HG02610 (cell line): ENCODE measurements around the gene NCAPD3.
"Not testable (repeated sequence)": the region's sequence is repeated elsewhere in the genome, so short reads cannot be mapped to it uniquely, and the experiment has no call there.

Experiments
- ATAC-seq: cut with Tn5 transposase; IDR thresholded peaks from one replicate; pipeline ENCODE4 v1.9.1; 2021; ENCODE audit warnings: mild to moderate bottlenecking, moderate library complexity; ENCODE audit not compliant: unreplicated experiment

NCAPD3 gene, protein sequence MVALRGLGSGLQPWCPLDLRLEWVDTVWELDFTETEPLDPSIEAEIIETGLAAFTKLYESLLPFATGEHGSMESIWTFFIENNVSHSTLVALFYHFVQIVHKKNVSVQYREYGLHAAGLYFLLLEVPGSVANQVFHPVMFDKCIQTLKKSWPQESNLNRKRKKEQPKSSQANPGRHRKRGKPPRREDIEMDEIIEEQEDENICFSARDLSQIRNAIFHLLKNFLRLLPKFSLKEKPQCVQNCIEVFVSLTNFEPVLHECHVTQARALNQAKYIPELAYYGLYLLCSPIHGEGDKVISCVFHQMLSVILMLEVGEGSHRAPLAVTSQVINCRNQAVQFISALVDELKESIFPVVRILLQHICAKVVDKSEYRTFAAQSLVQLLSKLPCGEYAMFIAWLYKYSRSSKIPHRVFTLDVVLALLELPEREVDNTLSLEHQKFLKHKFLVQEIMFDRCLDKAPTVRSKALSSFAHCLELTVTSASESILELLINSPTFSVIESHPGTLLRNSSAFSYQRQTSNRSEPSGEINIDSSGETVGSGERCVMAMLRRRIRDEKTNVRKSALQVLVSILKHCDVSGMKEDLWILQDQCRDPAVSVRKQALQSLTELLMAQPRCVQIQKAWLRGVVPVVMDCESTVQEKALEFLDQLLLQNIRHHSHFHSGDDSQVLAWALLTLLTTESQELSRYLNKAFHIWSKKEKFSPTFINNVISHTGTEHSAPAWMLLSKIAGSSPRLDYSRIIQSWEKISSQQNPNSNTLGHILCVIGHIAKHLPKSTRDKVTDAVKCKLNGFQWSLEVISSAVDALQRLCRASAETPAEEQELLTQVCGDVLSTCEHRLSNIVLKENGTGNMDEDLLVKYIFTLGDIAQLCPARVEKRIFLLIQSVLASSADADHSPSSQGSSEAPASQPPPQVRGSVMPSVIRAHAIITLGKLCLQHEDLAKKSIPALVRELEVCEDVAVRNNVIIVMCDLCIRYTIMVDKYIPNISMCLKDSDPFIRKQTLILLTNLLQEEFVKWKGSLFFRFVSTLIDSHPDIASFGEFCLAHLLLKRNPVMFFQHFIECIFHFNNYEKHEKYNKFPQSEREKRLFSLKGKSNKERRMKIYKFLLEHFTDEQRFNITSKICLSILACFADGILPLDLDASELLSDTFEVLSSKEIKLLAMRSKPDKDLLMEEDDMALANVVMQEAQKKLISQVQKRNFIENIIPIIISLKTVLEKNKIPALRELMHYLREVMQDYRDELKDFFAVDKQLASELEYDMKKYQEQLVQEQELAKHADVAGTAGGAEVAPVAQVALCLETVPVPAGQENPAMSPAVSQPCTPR (N-terminal part only)

GRCh38 chr11:134223836-134224709 is at the start of gene NCAPD3, which contains the start of gene VPS26B:
TSS of gene NCAPD3 (minus strand) at chr11:134223967. CDS start at chr11:134223926, 41 bp downstream.
TSS of gene VPS26B (plus strand) at chr11:134224671. CDS start at chr11:134225123, 452 bp downstream.
- peak; percentile 83 for ATAC-seq

- no peak for ATAC-seq
Observed at GRCh38 chr11:134273317-134273712, 49.5 kb upstream of the NCAPD3 start.

DNA sequence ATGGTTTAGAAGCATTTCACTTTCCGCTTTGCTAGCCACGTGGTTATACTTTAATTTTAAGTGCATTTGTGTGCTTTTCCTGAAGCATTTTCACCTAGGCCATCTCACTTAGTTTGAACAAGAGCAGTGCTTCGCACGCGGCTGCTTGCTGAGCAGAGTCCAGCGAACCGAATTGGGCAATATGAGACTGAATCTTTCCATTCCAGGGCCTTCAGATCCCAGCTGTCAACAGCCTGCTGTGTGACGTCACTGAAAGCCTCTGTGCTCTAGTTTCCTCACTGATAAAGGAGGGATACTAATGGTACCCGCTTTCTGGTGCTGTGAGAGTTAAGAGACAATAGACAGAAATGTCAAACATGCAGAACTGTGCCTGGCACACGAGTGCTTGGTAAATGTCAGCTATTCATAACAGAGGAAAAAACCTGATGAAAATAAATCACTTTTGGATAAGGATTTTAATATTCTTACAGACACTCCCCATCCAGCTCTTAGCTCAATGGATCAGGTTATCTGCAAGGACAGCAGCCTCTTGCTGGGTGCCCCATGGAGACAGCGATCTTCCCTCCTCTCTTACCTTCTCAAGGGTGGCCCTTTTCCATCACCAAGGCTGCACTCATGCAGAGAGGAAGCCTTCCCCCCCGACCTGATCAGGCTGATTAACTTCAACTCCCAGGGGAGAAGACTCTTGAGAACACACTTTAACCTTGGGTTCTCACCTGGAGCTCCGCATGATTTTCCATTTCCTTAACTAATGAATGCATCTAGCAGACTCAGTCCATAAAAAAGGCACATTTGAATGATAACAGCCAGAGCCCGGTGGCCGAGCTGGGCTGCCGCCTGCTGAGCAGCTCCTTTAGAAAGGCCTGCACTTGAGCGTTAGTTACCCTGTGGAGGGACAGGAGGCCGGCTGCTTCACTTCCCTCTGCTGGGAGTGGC is 48.9 kb upstream of the NCAPD3 start:
- no peak for ATAC-seq

- no peak for ATAC-seq
Observed at GRCh38 chr11:134271978-134272377, 48.2 kb upstream of the NCAPD3 start.

GRCh38 chr11:134270250-134270714 is 46.5 kb upstream of the NCAPD3 start:
- ATAC-seq: no peak

- no peak for ATAC-seq
Observed at GRCh38 chr11:134267966-134268365, 44.2 kb upstream of the NCAPD3 start.

GRCh38 chr11:134267461-134267860 is 43.7 kb upstream of the NCAPD3 start:
- ATAC-seq: no peak

DNA sequence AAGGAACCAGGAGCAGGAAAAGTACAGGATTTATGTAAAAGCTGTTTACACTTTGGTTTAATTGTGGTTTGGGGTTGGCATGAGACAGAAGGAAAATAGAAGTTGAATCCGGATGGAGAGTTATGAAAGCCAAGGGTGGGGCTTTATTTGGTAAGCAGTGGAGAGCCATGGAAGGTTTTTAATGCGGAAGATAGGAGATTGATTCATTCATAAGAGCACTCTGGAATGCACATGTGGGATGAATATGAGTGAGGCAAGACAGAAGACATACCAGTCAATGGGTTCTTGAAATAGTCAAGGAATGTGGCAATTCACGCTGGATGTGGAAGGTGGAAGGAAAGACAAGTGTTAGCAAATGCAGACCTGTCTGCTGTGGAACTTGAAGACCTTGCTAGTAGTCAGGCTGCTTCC is 43.1 kb upstream of the NCAPD3 start:
- ATAC-seq: no peak

- ATAC-seq: no peak
Observed at GRCh38 chr11:134266440-134266839, 42.7 kb upstream of the NCAPD3 start.

DNA sequence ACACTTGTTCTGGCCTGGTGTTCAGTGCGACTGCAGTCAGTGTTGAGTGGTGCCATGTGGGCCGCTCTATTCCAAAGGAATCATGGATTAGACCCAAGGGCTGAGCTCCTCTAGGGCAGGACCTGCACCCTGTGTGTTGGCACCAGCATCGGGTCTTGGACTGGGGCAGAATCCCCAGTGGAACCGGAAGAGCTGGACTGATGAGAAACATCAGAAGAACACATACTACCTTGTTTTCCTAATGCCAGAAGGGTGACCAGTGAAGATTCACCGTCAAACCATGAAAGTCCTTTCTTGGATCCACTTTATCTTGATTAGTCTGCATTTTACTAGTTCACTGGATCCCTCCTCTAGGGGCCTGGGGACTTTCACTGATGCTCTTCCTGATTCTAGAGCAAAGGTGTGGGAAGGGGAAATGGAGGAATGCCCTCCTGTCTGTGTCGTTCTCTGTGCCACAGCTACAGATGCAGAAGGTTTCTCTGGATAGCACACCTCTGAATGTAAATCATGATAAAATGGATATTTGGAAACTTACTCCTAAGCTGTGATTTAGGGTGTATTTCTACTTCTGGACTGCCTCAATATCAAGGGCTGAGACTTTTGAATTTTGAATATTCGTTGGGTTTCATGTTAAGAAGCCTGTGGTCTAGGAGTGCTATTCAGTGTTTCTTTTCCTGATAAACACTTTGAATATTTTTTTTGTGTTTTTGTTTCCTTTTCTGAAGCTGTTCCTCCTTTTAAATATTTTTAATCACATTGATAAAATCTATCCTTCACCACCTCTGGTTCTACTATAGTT is 41.4 kb upstream of the NCAPD3 start:
- no peak for ATAC-seq

GRCh38 chr11:134261626-134262488 is 38.1 kb upstream of the NCAPD3 start:
- no peak for ATAC-seq

GRCh38 chr11:134260983-134261382 is 37.2 kb upstream of the NCAPD3 start:
- ATAC-seq: no peak

DNA sequence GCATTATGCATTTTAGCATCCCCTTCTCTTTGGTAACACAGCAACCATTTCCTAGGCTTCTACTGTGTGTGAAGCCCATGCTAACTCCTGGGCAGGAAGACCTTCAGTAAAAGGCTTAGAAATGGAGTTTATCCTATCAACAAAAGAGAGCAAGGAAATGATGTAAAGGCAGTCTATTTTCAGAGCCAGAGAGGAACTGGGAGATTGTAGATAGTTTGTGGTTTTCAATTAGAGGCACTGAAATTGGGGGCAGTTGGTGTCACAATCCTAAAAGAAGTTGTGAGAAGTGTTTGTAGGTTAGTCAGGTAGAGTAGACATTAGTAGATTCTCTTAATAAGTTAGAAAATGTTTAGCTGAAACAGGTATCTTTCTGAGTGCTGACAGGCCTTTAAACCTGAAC is 36.7 kb upstream of the NCAPD3 start:
- ATAC-seq: no peak

DNA sequence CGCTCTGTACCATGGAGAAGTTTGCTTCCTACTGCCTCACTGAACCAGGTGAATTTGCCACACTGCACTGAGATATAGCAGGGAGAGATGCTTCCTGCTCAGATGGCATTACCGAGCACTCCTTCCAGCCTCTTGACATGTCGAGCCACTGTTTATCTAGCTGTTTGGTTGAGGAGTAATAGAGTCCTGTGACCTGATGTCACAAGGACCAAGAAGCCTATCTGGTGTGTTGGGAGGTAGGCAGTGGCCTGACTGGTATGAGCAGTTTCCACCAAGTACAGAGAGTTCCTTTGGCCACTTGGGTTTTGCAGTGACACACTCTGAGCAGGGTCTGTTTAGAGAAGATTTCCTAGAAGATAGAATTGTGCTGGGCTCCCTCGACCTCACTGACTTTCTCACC is 34.8 kb upstream of the NCAPD3 start:
- no peak for ATAC-seq

- ATAC-seq: no peak
Observed at GRCh38 chr11:134257101-134257500, 33.3 kb upstream of the NCAPD3 start.

DNA sequence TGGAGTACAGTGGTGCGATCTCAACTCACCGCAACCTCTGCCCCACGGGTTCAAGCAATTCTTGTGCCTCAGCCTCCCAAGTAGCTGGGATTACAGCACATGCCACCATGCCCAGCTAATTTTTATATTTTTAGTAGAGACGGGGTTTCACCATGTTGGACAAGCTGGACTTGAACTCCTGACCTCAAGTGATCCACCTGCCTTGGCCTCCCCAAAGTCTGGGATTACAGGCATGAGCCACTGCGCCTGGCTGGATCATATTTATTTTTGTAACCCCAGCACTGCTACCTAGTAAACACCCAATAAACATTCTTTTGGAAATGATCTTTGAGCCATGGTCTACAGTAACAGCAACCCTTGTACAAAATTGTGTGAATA is 31.4 kb upstream of the NCAPD3 start:
- not testable (repeated sequence) for ATAC-seq
